Mucosa of rectum (tissue), 2 donors: Measurements from ENCODE around the gene CCSAP.
A peak's percentile ranks its signal among the peaks of the same experiment; 100 is the strongest.

Source experiments
- H3K27ac ChIP-seq, 2 donors: one replicate each; pipeline ENCODE4 v1.7.0; 2013; ENCODE audit warnings: inconsistent platforms in 2 of 2, low read depth in 2 of 2, low read length in 2 of 2
- H3K27me3 ChIP-seq, 2 donors: one replicate each; pipeline ENCODE4 v1.7.0; 2013; ENCODE audit warnings: low read length in 2 of 2; ENCODE audit not compliant: control insufficient read depth in 2 of 2, insufficient read depth in 2 of 2
- H3K36me3 ChIP-seq, 2 donors: one replicate each; pipeline ENCODE4 v1.7.0; 2013; ENCODE audit warnings: low read length in 2 of 2; ENCODE audit not compliant: control insufficient read depth in 2 of 2, insufficient read depth in 2 of 2
- H3K4me1 ChIP-seq, 2 donors: one replicate each; pipeline ENCODE4 v1.7.0; 2013; ENCODE audit warnings: low read length in 2 of 2, mild to moderate bottlenecking in 1 of 2; ENCODE audit not compliant: control insufficient read depth in 2 of 2, insufficient read depth in 2 of 2
- H3K4me3 ChIP-seq, 2 donors: one replicate each; pipeline ENCODE4 v1.7.0; 2013; ENCODE audit warnings: low read length in 2 of 2
- H3K9ac ChIP-seq, 2 donors: one replicate each; pipeline ENCODE4 v1.7.0; 2013; ENCODE audit warnings: low read length in 2 of 2, low read depth in 1 of 2, mild to moderate bottlenecking in 1 of 2
- H3K9me3 ChIP-seq, 2 donors: one replicate each; pipeline ENCODE4 v1.7.0; 2013; ENCODE audit warnings: low read length in 2 of 2; ENCODE audit not compliant: control insufficient read depth in 2 of 2
- donor health status: healthy.
- donor health status: Normal muscosa, but diverticular disease.

CCSAP gene

GRCh38 chr1:229271448-229272159 lies 71.2 kb downstream of the CCSAP start:
- Histone ChIP-seq H3K4me3 (peak overlapping the region; percentile 81 to 95), H3K4me1 (peaks cover 32 to 40% of the 10 kb centered on the region in 2 donors), H3K27me3 (no peaks in the 10 kb centered on the region), H3K27ac (peak overlapping the region; percentile 86 to 87), H3K36me3 (no peaks in the 10 kb centered on the region), H3K9me3 (no peaks in the 10 kb centered on the region), H3K9ac (peak overlapping the region; percentile 68 to 79)
